Pancreas (tissue), 10 donors: ENCODE measurements around the gene PLA2G4B. TPM values are rescaled to one million over a fixed set of nuclear protein-coding genes. Genes with fewer than 3 reads are reported as not detected.
A peak's percentile ranks its signal among the peaks of the same experiment; 100 is the strongest.

Experiments
- ATAC-seq, 4 donors: fragments of 200-7000 bp; cut with Tn5 transposase; one replicate each; pipeline versions ENCODE4 v1.8.0 to v1.9.1; 2020; ENCODE audit warnings: mild to moderate bottlenecking in 4 of 4, moderate library complexity in 4 of 4
- DNase-seq, 6 donors: peaks; one replicate each; pipeline ENCODE4 v3.0.0-alpha.2; 2020
- FAIRE-seq: peaks from 2 replicates; lab custom pipeline; 2012; peaks lifted over from hg19 to GRCh38; lab: Jason Lieb, UNC
- H3K27ac ChIP-seq, 4 donors: fragments of 200-600 bp; sonication (generic); 1 replicate in 3 of 4; 2 replicates in 1 of 4; pipeline versions ENCODE4 v1.5.0 to v1.8.0; 2020
- H3K27me3 ChIP-seq, 4 donors: fragments of 200-600 bp; one replicate each; pipeline ENCODE4 v1.8.0; 2021
- H3K36me3 ChIP-seq, 3 donors: fragments of 200-600 bp; sonication (generic) in 1 of 3; one replicate each; pipeline versions ENCODE4 v1.5.0 to v1.8.0; 2020 to 2021
- H3K4me1 ChIP-seq, 3 donors: fragments of 200-600 bp; one replicate each; pipeline ENCODE4 v1.8.0; 2021
- H3K4me3 ChIP-seq, 4 donors: fragments of 200-600 bp; sonication (generic) in 2 of 4; one replicate each; pipeline versions ENCODE4 v1.5.0 to v1.8.0; 2020 to 2021
- H3K9me3 ChIP-seq, 4 donors: fragments of 200-600 bp; one replicate each; pipeline ENCODE4 v1.8.0; 2021
- CTCF ChIP-seq, 4 donors: fragments of 200-600 bp; sonication (generic) in 3 of 4; IDR thresholded peaks; one replicate each; pipeline versions ENCODE4 v1.5.0 to v1.8.0; 2021; ENCODE audit warnings: antibody characterized with exemption in 4 of 4
- WGBS, 2 donors: extraction: QIAGEN DNeasy Blood & Tissue Kit; methylation state at CpG; one replicate each; pipeline ENCODE4 v1.1.7; 2013; 5-methylcytosine and 5-hydroxymethylcytosine counted together
- intact Hi-C, 3 donors: fragments of 100-400 bp; cut with DNase I; formaldehyde crosslinking; loops; one replicate each; pipeline versions ENCODE4 v1.11.1 to v1.14.2; 2022
- polyA plus RNA-seq, 2 donors: library from polyadenylated mRNA; stranded (reverse); fragments of 200-250 nt; gene quantifications; one replicate each; pipeline ENCODE4 v1.2.3, GENCODE V29; 2013
- total RNA-seq, 6 donors: library from RNA; stranded (reverse); fragmentation: NEBNext Ultra II Directional in 4 of 6; extraction: Animal tissue kit (Norgen Biotek cat#: 25700) in 4 of 6; gene quantifications; one replicate each; pipeline versions ENCODE4 v1.2.1 to v1.2.4, GENCODE V29; 2021 to 2023
- donor health status: healthy with polysubstance abuse.
- donor health status: DM: no; HTN: no; CAD: no; lungs with moderate emphysema.
- donor health status: DM: no; HTN: no; CAD: no.
- donor health status: control.
- donor health status: control.
- donor health status: Bipolar disorder and iron deficiency.
- donor health status: DM: yes; HTN: yes; CAD: no.
- donor health status: DM: no; HTN: no; CAD: no.
- donor health status: DM: no; HTN: no; CAD: no.
- donor health status: DM: yes; HTN: yes; CAD: no.

Gene PLA2G4B
- total and polyA plus RNA-seq, 8 donors: 3.5 to 56.8 (median 6.4) TPM

- DNase-seq (peak in 1 of 6 donors; percentile 53), ATAC-seq (no peak), FAIRE-seq (no peak)
- no peak overlapping the region for H3K4me3 ChIP-seq
- intact Hi-C loops: no loop called here
- H3K4me1 ChIP-seq: no peaks in the 10 kb centered on the region
- no peaks in the 10 kb centered on the region for H3K27me3 ChIP-seq
- no peak for TF ChIP-seq CTCF (IDR thresholded peaks at IDR 0.05)
- no peak overlapping the region for H3K27ac ChIP-seq
- 91 to 97% methylated on average over 14 to 19 of the region's 19 CpGs for WGBS, 2 donors
- H3K36me3 ChIP-seq: no peaks in the 10 kb centered on the region
- no peaks in the 10 kb centered on the region for H3K9me3 ChIP-seq
These were observed 32.7 kb downstream of the PLA2G4B start for GRCh38 chr15:41871175-41871905.

- Histone ChIP-seq H3K27ac (no peak overlapping the region), H3K4me1 (no peaks in the 10 kb centered on the region), H3K9me3 (no peaks in the 10 kb centered on the region), H3K27me3 (no peaks in the 10 kb centered on the region), H3K36me3 (no peaks in the 10 kb centered on the region), H3K4me3 (no peak overlapping the region)
- ATAC-seq (no peak), FAIRE-seq (no peak), DNase-seq (no peak)
- 94 to 95% methylated on average over 9 of the region's 9 CpGs for WGBS, 2 donors
- intact Hi-C loops: no loop called here
- TF ChIP-seq CTCF (IDR thresholded peaks at IDR 0.05): no peak
These were observed 33.6 kb downstream of the PLA2G4B start for GRCh38 chr15:41872166-41872747.

DNA sequence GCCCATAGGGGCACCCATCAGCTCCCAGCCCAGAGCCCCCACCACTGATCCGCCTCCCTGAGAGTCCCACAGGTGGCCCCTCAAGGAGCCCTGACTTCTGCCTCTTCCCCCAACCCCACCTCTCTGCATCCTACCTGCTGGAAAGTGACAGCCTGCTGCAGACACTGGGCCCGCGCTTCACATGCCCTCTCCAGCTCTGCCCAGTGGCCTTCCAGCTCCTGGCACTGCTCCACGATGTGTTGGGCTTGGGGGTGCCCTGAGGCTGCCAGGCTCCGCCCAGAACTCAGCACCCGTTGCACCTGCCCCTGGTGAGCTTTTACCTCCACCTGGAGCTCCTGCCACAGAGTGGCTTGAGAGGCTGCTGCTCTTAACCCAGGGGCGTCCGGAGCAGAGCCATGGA, 35.1 kb downstream of the PLA2G4B start:
- no peaks in the 10 kb centered on the region for H3K9me3 ChIP-seq
- no peak overlapping the region for H3K27ac ChIP-seq
- intact Hi-C loops: no loop called here
- ATAC-seq (no peak), FAIRE-seq (no peak), DNase-seq (peak in 1 of 6 donors; percentile 57)
- H3K4me3 ChIP-seq: no peak overlapping the region
- 76 to 80% methylated on average over 8 of the region's 8 CpGs for WGBS, 2 donors
- H3K27me3 ChIP-seq: no peaks in the 10 kb centered on the region
- H3K4me1 ChIP-seq: no peaks in the 10 kb centered on the region
- H3K36me3 ChIP-seq: no peaks in the 10 kb centered on the region
- no peak for TF ChIP-seq CTCF (IDR thresholded peaks at IDR 0.05)

- TF ChIP-seq CTCF (IDR thresholded peaks at IDR 0.05): no peak
- no peak for FAIRE-seq
These were observed 36.1 kb downstream of the PLA2G4B start for GRCh38 chr15:41874736-41875135.

DNA sequence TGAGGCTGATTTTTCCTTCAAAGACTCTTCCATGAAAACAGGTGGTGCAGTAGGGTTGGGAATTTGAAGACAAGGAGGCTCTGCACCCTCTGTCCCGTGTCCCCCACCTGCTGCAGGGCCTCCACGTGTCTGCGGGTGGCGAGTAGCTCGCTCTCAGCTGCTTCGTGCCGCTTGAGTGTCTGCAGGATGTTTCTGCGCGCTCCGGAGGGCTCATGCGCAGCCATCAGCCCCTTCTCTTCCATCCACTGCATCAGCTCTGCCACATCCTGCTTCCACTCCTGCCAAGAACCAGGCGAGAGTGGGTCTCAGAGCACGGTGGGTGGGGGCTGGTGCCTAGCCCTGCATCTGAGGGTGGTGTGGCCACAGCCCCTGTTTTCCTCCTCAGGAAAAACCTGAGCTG, 37.4 kb downstream of the PLA2G4B start:
- WGBS, 2 donors: 77 to 78% methylated on average over 13 of the region's 13 CpGs
- DNase-seq (no peak), FAIRE-seq (no peak), ATAC-seq (no peak)
- no peaks in the 10 kb centered on the region for H3K36me3 ChIP-seq
- H3K27me3 ChIP-seq: no peaks in the 10 kb centered on the region
- no peak overlapping the region for H3K4me3 ChIP-seq
- no peak overlapping the region for H3K27ac ChIP-seq
- no peak for TF ChIP-seq CTCF (IDR thresholded peaks at IDR 0.05)
- H3K4me1 ChIP-seq: no peaks in the 10 kb centered on the region
- H3K9me3 ChIP-seq: no peaks in the 10 kb centered on the region
- intact Hi-C loops: no loop called here

More at GRCh38 chr15:41874736-41875135, 36.1 kb downstream of the PLA2G4B start:
- intact Hi-C loops: no loop called here
- H3K4me3 ChIP-seq: no peak overlapping the region
- H3K27ac ChIP-seq: no peak overlapping the region
- 92 to 95% methylated on average over 12 of the region's 12 CpGs for WGBS, 2 donors
- H3K9me3 ChIP-seq: no peaks in the 10 kb centered on the region
- H3K27me3 ChIP-seq: no peaks in the 10 kb centered on the region
- no peak for DNase-seq
- no peaks in the 10 kb centered on the region for H3K4me1 ChIP-seq
- no peak for ATAC-seq
- H3K36me3 ChIP-seq: no peaks in the 10 kb centered on the region
